Heart left ventricle (tissue), 13 donors: ENCODE data around the gene DACT2.

Source experiments
- CTCF ChIP-seq, 12 donors: fragments of 200-600 bp; sonication (generic) in 4 of 12; IDR thresholded peaks; one replicate each; pipeline versions ENCODE4 v1.5.0 to v1.8.0; 2018 to 2022; ENCODE audit warnings: antibody characterized with exemption in 12 of 12, mild to moderate bottlenecking in 5 of 12
- POLR2A ChIP-seq, 2 donors: fragments of 450-650 bp; IDR thresholded peaks; one replicate each; pipeline ENCODE4 v1.6.1; 2017; ENCODE audit warnings: antibody characterized with exemption in 2 of 2, mild to moderate bottlenecking in 2 of 2, moderate library complexity in 2 of 2
- donor health status: ischemic (EF 13 %, LVEDD 7.1; RV severe dilation, severe dysfunction).
- donor health status: DM: no; HTN: yes; CAD: no.
- donor health status: DM: no; HTN: no; CAD: no.
- donor health status: ischemic (EF 25% LVEDD 6.9; RV normal size, moderate dysfunction).
- donor health status: ischemic (EF 25% LVEDD 5.7; RV mildly dilated, moderate dysfunction).
- donor health status: ischemic (EF 35%, LVEDD 5.7; RV mildly dilated, moderate dysfunction).
- donor health status: nonischemic (EF 11% LVEDD 7.7; RV severe dilation, severe dysfunction).
- donor health status: DM: yes; HTN: yes; CAD: no.
- donor health status: PGD.
- donor health status: ischemic (EF 29% LVEDD 5.4; RV normal size, mild dysfunction).
- donor health status: nonischemic (EF 23%, LVEDD 6.1; RV moderate dilation, normal function).

GRCh38 chr6:168283686-168284025 lies 35.9 kb downstream of the DACT2 start:
- TF ChIP-seq CTCF (IDR thresholded peaks at IDR 0.05): no peak
- no peak for TF ChIP-seq POLR2A (IDR thresholded peaks at IDR 0.05)
